ENCODE results near the gene CHMP3. TPM values are rescaled to one million over a fixed set of nuclear protein-coding genes. Genes with fewer than 3 reads are reported as not detected.

Gene CHMP3
- total and polyA plus RNA-seq, 2 of the 8 experiments (the other 6 are each of a cell fraction or from before 2014, with no cell fraction given): 11.7 to 21.9 TPM

DNA sequence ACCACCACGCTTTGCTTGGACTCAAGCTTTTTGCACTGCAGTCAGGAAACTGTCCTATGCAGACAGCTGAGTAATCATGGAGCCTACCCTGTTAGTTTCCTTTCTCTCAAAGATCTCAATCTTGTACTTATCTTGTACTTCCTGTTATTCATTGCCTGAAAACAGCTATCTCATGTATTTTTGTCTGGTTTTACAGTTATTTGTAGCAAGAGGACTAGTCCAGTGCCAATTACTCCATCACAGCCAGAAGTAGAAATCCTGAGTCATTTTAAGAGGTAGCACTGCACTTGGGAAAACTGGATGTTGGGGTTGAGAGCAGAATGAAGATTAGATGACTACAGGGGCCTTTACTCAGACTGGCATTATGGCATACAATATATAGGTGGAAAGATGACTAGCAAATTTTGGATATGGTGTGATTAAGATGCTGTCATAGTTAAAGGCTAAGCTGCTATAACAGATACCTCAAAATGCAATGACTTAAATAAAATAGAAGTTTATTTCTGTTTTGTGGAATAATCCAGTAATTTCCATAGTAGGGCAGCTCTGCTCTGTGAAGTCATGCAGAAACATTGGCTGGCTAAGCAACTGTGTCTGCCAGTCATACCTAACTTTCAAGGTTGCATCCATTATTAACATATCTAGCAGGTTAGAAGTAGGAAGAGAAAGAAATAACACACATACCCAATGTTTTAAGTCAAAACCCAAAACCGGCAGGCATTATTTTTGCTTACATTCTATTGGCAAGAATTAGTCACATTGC is 21.1 kb upstream of the CHMP3 start:
- WGBS, 2 experiments (ENCODE audit: extremely low coverage in 1 of 2, insufficient coverage in 1 of 2, insufficient read length in 1 of 2, insufficient replicate concordance in 2 of 2, low coverage in 1 of 2, low lambda C conversion rate in 2 of 2, missing lambda C conversion rate in 1 of 2): 93% methylated on average over 2 of the region's 2 CpGs; no CpG with 5 or more reads in 1 of the 2 experiments
- H3K4ac ChIP-seq (replicated peaks; ENCODE audit: insufficient read length, low read depth, low read length): no peak overlapping the region
- H2BK20ac ChIP-seq (ENCODE audit: low read length): no peak overlapping the region
- ChIA-PET POLR2A (ENCODE audit: partially characterized antibody) (no interaction called here), CTCF (ENCODE audit: partially characterized antibody) (no interaction called here)
- H2BK15ac ChIP-seq (ENCODE audit: low read length): no peak overlapping the region
- H4K91ac ChIP-seq (replicated peaks; ENCODE audit: insufficient read length, low read length): no peak overlapping the region
- no peak for TF ChIP-seq TEAD4 (IDR thresholded peaks at IDR 0.05; ENCODE audit: low read depth, low read length)
- TF ChIP-seq RNF2 (IDR thresholded peaks at IDR 0.05; ENCODE audit: borderline replicate concordance, low read depth, low read length, missing control alignments, poor library complexity, severe bottlenecking): no peak
- no peak for TF ChIP-seq ZNF274 (IDR thresholded peaks at IDR 0.05; ENCODE audit: borderline replicate concordance, extremely low read depth, low read length)
- no peak for TF ChIP-seq SP4 (IDR thresholded peaks at IDR 0.05; ENCODE audit: low read length)
- no peak for TF ChIP-seq KDM5A (IDR thresholded peaks at IDR 0.05; ENCODE audit: low read length)
- TF ChIP-seq NANOG (IDR thresholded peaks at IDR 0.05; ENCODE audit: insufficient read depth, low read depth, low read length, poor library complexity, severe bottlenecking): no peak
- no peak for TF ChIP-seq SIN3A (conservative IDR thresholded peaks at IDR 0.05 in 1 of 2, IDR thresholded peaks at IDR 0.05 in 1 of 2; ENCODE audit: low read depth in 1 of 2, low read length in 2 of 2)
- TF ChIP-seq NRF1 (IDR thresholded peaks at IDR 0.05; ENCODE audit: low read depth, low read length): no peak
- TF ChIP-seq ASH2L (IDR thresholded peaks at IDR 0.05; ENCODE audit: low read length): no peak
- no peak for TF ChIP-seq SAP30 (IDR thresholded peaks at IDR 0.05; ENCODE audit: insufficient read depth, insufficient replicate concordance, low read length)
- H3K79me1 ChIP-seq (ENCODE audit: low read depth, low read length): no peaks in the 10 kb centered on the region
- peaks cover 0 to 2% (median 0%) of the 10 kb centered on the region in 4 experiments; a peak in 1 of 7 replicates for H3K27me3 ChIP-seq (replicated peaks in 1 of 4; ENCODE audit: control insufficient read depth in 3 of 4, extremely low read depth in 1 of 4, insufficient read depth in 3 of 4, low read length in 3 of 4)
- no peak overlapping the region for H4K8ac ChIP-seq (ENCODE audit: extremely low read depth, insufficient read depth, low read length)
- no peak overlapping the region for H3K9ac ChIP-seq (replicated peaks in 1 of 4; ENCODE audit: extremely low read depth in 1 of 4, low read depth in 3 of 4, low read length in 3 of 4)
- H3K4me2 ChIP-seq (ENCODE audit: insufficient read depth in 1 of 2, low read depth in 2 of 2, low read length in 2 of 2): no peak overlapping the region
- no peak overlapping the region for H2BK120ac ChIP-seq (replicated peaks; ENCODE audit: low read depth, low read length)
- no peak overlapping the region for H3K18ac ChIP-seq (ENCODE audit: extremely low read depth, low read length)
- H3K36me3 ChIP-seq (ENCODE audit: control insufficient read depth in 2 of 4, insufficient read depth in 4 of 4, low read length in 3 of 4): no peaks in the 10 kb centered on the region
- H3K4me1 ChIP-seq (replicated peaks in 1 of 4; ENCODE audit: control insufficient read depth in 3 of 4, insufficient read depth in 4 of 4, low read length in 3 of 4): no peaks in the 10 kb centered on the region
- no peaks in the 10 kb centered on the region for H4K20me1 ChIP-seq (replicated peaks in 1 of 2; ENCODE audit: control insufficient read depth in 1 of 2, insufficient read depth in 2 of 2, low read length in 2 of 2)
- no peak overlapping the region for H3K56ac ChIP-seq (replicated peaks; ENCODE audit: insufficient read length, low read depth, low read length)
- no peak for DNase-seq (ENCODE audit: low read depth in 1 of 2, low spot score in 2 of 2)
- no peak overlapping the region for H2BK5ac ChIP-seq (ENCODE audit: low read depth, low read length)
- H3K9me3 ChIP-seq (ENCODE audit: insufficient read depth in 2 of 2, low read depth in 1 of 2, low read length in 1 of 2): no peaks in the 10 kb centered on the region
- no peaks in the 10 kb centered on the region for H3K79me2 ChIP-seq (ENCODE audit: control insufficient read depth in 1 of 2, insufficient read depth in 2 of 2, low read length in 2 of 2)
- no peak for FAIRE-seq
- no peak overlapping the region for H2BK12ac ChIP-seq (ENCODE audit: low read depth, low read length)
- H3K23me2 ChIP-seq (ENCODE audit: low read depth, low read length): no peaks in the 10 kb centered on the region
- no peak overlapping the region for H2AK5ac ChIP-seq (ENCODE audit: low read depth, low read length)
- no peak overlapping the region for H2AFZ ChIP-seq (ENCODE audit: low read length)
- H3K27ac ChIP-seq (ENCODE audit: low read depth, low read length): no peak overlapping the region
- H4K5ac ChIP-seq (ENCODE audit: insufficient read length, low read depth, low read length): no peak overlapping the region
- H3K23ac ChIP-seq (ENCODE audit: insufficient read length): no peak overlapping the region
- H3K14ac ChIP-seq (ENCODE audit: insufficient read length): no peak overlapping the region
- no peak overlapping the region for H3K4me3 ChIP-seq (ENCODE audit: extremely low read depth in 1 of 4, insufficient read depth in 2 of 4, low read depth in 3 of 4, low read length in 4 of 4)

All from H1 (cell line).